Thoracic aorta (tissue), 2 donors: ENCODE data around the gene GPS2. TPM values are rescaled to one million over a fixed set of nuclear protein-coding genes. Genes with fewer than 3 reads are reported as not detected.

Experiments used
- ATAC-seq: fragments of 150-250 bp; one replicate; pipeline ENCODE4 v1.8.0; 2017; ENCODE audit warnings: low read depth; ENCODE audit not compliant: insufficient number of reproducible peaks, low FRiP score
- DNase-seq: peaks from one replicate; pipeline ENCODE4 v3.0.0-alpha.2; 2020; ENCODE audit warnings: low spot score
- H3K27ac ChIP-seq, 2 donors: fragments of 200-600 bp; sonication (generic); 1 replicate in 1 of 2; 2 replicates in 1 of 2; pipeline ENCODE4 v1.5.1; 2016; ENCODE audit warnings: mild to moderate bottlenecking in 2 of 2, moderate library complexity in 2 of 2
- H3K27me3 ChIP-seq: fragments of 200-600 bp; sonication (generic); replicated peaks from 2 replicates; pipeline ENCODE4 v1.6.0; 2016; ENCODE audit warnings: mild to moderate bottlenecking; ENCODE audit not compliant: insufficient read depth
- H3K36me3 ChIP-seq: fragments of 200-600 bp; sonication (generic); one replicate; pipeline ENCODE4 v1.5.1; 2016
- H3K4me1 ChIP-seq, 2 donors: fragments of 200-600 bp; sonication (generic); 1 replicate in 1 of 2; 2 replicates in 1 of 2; pipeline versions ENCODE4 v1.5.1 to v1.6.0; 2016; ENCODE audit warnings: low read depth in 2 of 2, mild to moderate bottlenecking in 1 of 2; ENCODE audit not compliant: control insufficient read depth in 1 of 2
- H3K4me3 ChIP-seq: fragments of 200-600 bp; sonication (generic); 2 replicates; pipeline ENCODE4 v1.5.1; 2016; ENCODE audit warnings: mild to moderate bottlenecking
- H3K9me3 ChIP-seq: fragments of 200-600 bp; sonication (generic); 2 replicates; pipeline ENCODE4 v1.5.1; 2016
- CTCF ChIP-seq: fragments of 200-600 bp; sonication (generic); IDR thresholded peaks from one replicate; pipeline ENCODE4 v1.5.1; 2019; ENCODE audit warnings: antibody characterized with exemption
- total RNA-seq, 2 donors: library from RNA; depleted of rRNA; stranded (reverse); fragments of >200 nt; gene quantifications; one replicate each; pipeline versions ENCODE4 v1.1.0 to v1.2.3, GENCODE V29; 2016

Gene GPS2
- total RNA-seq, 2 donors from 2014 or later, result 66.5 to 100.0 TPM

- ATAC-seq, result peak; percentile 97
Measured at GRCh38 chr17:7306911-7307685, 8.1 kb downstream of the GPS2 start, which contains the start of gene EIF5A. TSS of gene EIF5A (plus strand) at chr17:7307628. CDS start at chr17:7309636, 2,008 bp downstream.

GRCh38 chr17:7304179-7304578, 11.0 kb downstream of the GPS2 start:
- no peak overlapping the region for H3K27ac ChIP-seq
- no peak for TF ChIP-seq CTCF
- no peaks in the 10 kb centered on the region for H3K36me3 ChIP-seq
- ATAC-seq (no peak), DNase-seq (no peak)
- H3K4me3 ChIP-seq, result no peak overlapping the region
- peaks cover 2 to 14% of the 10 kb centered on the region in 2 donors for H3K4me1 ChIP-seq
- H3K9me3 ChIP-seq, result no peaks in the 10 kb centered on the region
- H3K27me3 ChIP-seq, result no peaks in the 10 kb centered on the region

More at GRCh38 chr17:7306911-7307685, 8.1 kb downstream of the GPS2 start, which contains the start of gene EIF5A:
- Histone ChIP-seq H3K27ac (peak within 1 kb of the TSS; percentile 97 to 98), H3K9me3 (no peaks in the 10 kb centered on the region), H3K4me3 (peak within 1 kb of the TSS; percentile 78), H3K27me3 (no peaks in the 10 kb centered on the region), H3K4me1 (peaks cover 12 to 32% of the 10 kb centered on the region in 2 donors), H3K36me3 (peaks cover 25% of the 10 kb centered on the region)
- TF ChIP-seq CTCF, result no peak
- peak; percentile 98 for DNase-seq

- DNase-seq, result no peak
- peak; percentile 96 for TF ChIP-seq CTCF
- H3K27ac ChIP-seq, result no peak overlapping the region
- peak; percentile 53 for ATAC-seq
- no peaks in the 10 kb centered on the region for H3K9me3 ChIP-seq
- peaks cover 5% of the 10 kb centered on the region for H3K27me3 ChIP-seq
- H3K36me3 ChIP-seq, result no peaks in the 10 kb centered on the region
- peaks cover 15 to 34% of the 10 kb centered on the region in 2 donors for H3K4me1 ChIP-seq
- H3K4me3 ChIP-seq, result peak overlapping the region; percentile 40
Measured at GRCh38 chr17:7296189-7296861, 18.8 kb downstream of the GPS2 start.

- Histone ChIP-seq H3K4me1 (peaks cover 15 to 34% of the 10 kb centered on the region in 2 donors), H3K27me3 (peaks cover 5% of the 10 kb centered on the region)
Measured at GRCh38 chr17:7295230-7296180, 19.7 kb downstream of the GPS2 start.

More at GRCh38 chr17:7295230-7296180, 19.7 kb downstream of the GPS2 start:
- ATAC-seq (no peak), DNase-seq (no peak)
- H3K9me3 ChIP-seq, result no peaks in the 10 kb centered on the region
- H3K4me3 ChIP-seq, result peak overlapping the region; percentile 56
- no peaks in the 10 kb centered on the region for H3K36me3 ChIP-seq
- no peak for TF ChIP-seq CTCF
- H3K27ac ChIP-seq, result no peak overlapping the region
